Measurements from ENCODE around the gene DEFB132.

GRCh38 chr20:219290-220115, 38.0 kb upstream of the DEFB132 start:
- no peak for TF ChIP-seq SMAD1 (CRISPR knock-in tag; IDR thresholded peaks at IDR 0.05; ENCODE audit: borderline replicate concordance, low read depth)
- TF ChIP-seq CREM (IDR thresholded peaks at IDR 0.05): no peak
- TF ChIP-seq CREM (CRISPR knock-in tag; IDR thresholded peaks at IDR 0.05): no peak
- no peak for TF ChIP-seq ZNF598 (CRISPR knock-in tag; IDR thresholded peaks at IDR 0.05; ENCODE audit: borderline replicate concordance)
- no peak for TF ChIP-seq ZFX (CRISPR knock-in tag; IDR thresholded peaks at IDR 0.05; ENCODE audit: low read depth)
- no peak for TF ChIP-seq NCOR1 (IDR thresholded peaks at IDR 0.05; ENCODE audit: borderline replicate concordance, low read length)
- no peak for TF ChIP-seq CHD4 (IDR thresholded peaks at IDR 0.05; ENCODE audit: borderline replicate concordance, low read length)
- TF ChIP-seq ZNF773 (CRISPR knock-in tag; IDR thresholded peaks at IDR 0.05; ENCODE audit: borderline replicate concordance): no peak
- no peak for TF ChIP-seq SMAD3 (CRISPR knock-in tag; IDR thresholded peaks at IDR 0.05)
- no peak for TF ChIP-seq POLR2AphosphoS5 (IDR thresholded peaks at IDR 0.05; ENCODE audit: low read depth, low read length)
- peak; percentile 60 for TF ChIP-seq SMC3 (IDR thresholded peaks at IDR 0.05; ENCODE audit: low read length)

All from HepG2 (cell line).